HG02943 (cell line): ENCODE data around the gene MAML3.

ENCODE experiments used
- ATAC-seq: cut with Tn5 transposase; IDR thresholded peaks from one replicate; pipeline ENCODE4 v1.9.1; 2021; ENCODE audit warnings: mild to moderate bottlenecking, low read depth, moderate library complexity; ENCODE audit not compliant: unreplicated experiment

MAML3 gene

GRCh38 chr4:139774759-139775487 is 379.1 kb downstream of the MAML3 start:
- ATAC-seq: no peak

- no peak for ATAC-seq
Observed at GRCh38 chr4:139773560-139774318, 380.2 kb downstream of the MAML3 start.

- no peak for ATAC-seq
Observed at GRCh38 chr4:139770361-139770760, 383.6 kb downstream of the MAML3 start.

DNA sequence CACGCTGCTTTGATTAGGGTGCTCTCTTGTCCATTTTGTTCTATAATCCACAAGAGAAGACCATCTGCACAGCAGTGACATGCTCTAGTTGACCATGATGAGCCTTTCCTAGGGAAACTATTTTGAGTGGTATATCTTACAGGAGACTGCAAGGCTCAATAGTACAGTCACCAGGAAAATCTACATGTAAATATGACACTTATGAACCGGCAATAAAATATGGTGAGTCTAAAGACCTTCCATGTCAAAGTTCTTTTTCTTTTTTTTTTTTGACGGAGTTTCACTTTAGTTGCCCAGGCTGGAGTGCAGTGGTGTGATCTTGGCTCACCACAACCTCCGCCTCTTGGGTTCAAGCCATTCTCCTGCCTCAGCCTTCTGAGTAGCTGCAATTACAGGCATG is 384.6 kb downstream of the MAML3 start:
- ATAC-seq: no peak

- ATAC-seq: no peak
Observed at GRCh38 chr4:139768896-139769295, 385.1 kb downstream of the MAML3 start.

DNA sequence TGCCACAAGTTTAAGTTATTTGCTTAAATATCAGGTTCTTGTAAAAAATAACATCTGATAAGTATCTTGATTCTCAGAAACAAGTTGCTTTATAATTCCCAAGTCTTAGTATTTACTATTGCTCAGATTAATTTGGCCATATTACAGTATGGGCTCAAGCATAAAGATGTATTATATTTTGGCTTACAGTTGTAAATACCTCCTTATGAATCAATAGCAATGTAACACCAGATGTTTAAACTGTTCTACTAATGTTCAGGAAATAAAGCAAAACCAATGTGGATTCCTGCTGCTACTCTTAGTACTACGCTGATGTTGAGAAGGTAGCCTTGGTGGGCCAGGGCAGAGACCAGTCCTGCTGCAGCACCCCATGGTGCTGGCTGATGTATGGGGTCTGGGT is 385.6 kb downstream of the MAML3 start:
- ATAC-seq: no peak

GRCh38 chr4:139767585-139767984 is 386.4 kb downstream of the MAML3 start:
- no peak for ATAC-seq

DNA sequence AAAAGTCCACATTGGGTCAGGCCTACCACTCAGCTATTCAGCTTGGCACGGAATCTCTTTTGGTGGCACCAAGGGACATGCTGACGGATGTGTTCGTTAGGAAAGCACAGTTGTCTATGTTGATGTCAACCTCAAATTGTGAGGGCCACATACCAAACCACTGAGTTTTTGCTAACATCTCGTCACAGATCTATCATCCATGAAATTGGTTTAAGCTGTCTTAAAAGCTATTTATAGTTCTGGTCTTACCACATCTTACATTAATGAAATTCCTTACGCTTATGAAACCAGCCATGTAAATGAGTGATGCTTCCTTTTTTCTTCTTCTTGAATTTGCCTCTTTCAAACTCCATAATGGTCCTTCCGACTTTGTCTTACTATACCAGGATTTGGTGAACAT is 386.8 kb downstream of the MAML3 start:
- ATAC-seq: no peak

- no peak for ATAC-seq
Observed at GRCh38 chr4:139764686-139765310, 389.2 kb downstream of the MAML3 start.

DNA sequence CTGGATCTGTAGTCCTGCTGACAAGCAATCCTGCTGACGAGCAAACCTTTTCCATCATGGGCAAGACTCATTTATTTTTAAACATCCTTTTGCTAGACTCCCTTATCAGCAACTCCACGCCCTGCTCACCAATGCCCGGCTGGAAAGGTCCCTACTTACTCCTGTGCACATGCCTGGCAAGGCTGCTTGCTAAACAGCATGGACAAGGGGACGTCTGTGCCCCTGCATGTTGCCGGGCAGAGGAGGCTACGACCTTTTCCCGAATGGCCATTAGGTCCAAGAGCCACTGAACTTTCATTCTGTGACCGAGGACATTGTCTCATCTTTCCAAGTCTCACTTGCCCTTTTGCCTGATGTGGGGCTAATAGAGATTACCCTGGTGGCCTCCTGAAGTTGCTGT is 389.8 kb downstream of the MAML3 start:
- ATAC-seq: no peak

DNA sequence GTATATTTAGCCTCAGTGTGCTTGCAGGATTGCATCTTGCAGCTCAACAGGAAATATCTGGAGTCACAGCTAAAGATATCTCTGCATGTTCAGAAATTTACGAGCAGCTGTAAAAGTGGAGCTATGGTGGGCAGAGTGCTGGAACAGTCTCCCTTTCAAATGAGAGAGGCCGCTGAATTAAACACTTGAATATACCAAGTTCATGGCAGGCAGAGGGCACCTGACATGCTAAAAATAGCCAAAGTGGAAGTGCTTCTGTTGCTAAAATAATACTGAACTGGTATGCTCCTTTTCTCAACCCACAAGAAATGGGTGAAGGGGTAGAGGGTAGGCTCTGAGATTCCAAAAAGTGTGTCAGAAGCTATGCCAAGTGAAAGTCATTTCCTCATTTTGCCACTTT is 390.3 kb downstream of the MAML3 start:
- no peak for ATAC-seq

GRCh38 chr4:139763205-139763604 is 390.8 kb downstream of the MAML3 start:
- ATAC-seq: no peak

GRCh38 chr4:139762720-139763119 is 391.3 kb downstream of the MAML3 start:
- ATAC-seq: no peak

- ATAC-seq: no peak
Observed at GRCh38 chr4:139761461-139761860, 392.5 kb downstream of the MAML3 start.

GRCh38 chr4:139760567-139760966 is 393.4 kb downstream of the MAML3 start:
- ATAC-seq: no peak

- ATAC-seq: no peak
Observed at GRCh38 chr4:139759097-139759496, 394.9 kb downstream of the MAML3 start.

DNA sequence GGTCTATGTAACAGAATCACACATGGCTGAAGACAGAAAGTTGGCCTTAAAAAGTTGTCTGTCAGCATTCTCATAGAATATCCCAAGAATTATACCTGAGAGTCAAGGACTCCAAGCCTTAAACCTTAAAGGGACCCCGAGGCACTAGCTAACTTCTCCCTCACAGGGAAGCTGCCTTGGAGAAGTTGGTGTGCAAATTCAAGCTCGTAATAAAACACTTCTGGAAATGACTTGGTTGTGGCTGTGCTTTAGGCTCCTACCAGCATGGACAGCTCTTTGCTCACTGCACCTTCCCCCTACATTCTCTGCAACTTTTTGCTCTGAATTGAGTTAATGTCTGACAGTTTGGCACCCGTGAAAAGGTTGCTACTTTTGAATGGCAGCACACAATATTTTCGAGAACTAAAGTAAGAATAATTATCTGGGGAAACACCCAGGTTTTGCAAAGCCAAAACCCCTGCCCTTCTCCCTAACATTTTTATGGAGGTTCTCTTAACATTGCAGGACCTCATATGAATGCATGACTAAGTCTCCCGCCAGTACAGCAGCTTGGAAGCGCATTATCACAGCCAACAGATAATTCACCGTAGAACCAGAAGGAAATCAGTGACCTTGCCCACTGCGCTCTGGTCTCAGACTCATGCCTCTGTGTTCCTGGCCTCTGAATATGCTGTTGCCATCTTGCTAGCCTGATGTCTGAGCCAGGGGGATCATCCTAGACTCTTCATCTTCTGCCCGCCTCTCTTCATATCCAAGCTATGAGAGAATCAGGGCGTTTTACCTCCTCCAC is 397.4 kb downstream of the MAML3 start:
- ATAC-seq: no peak

GRCh38 chr4:139754938-139755337 is 399.0 kb downstream of the MAML3 start:
- ATAC-seq: no peak

- ATAC-seq: no peak
Observed at GRCh38 chr4:139753686-139754085, 400.3 kb downstream of the MAML3 start.

GRCh38 chr4:139749835-139750498 is 404.0 kb downstream of the MAML3 start:
- ATAC-seq: no peak
